ENCODE results near the gene USP27X.

- TF ChIP-seq POLR2A (IDR thresholded peaks at IDR 0.05; ENCODE audit: low read length) (no peak), GATA1 (IDR thresholded peaks at IDR 0.05; ENCODE audit: low read depth, low read length) (no peak)
These were observed 17.2 kb upstream of the USP27X start for GRCh38 chrX:49862093-49862492.
